CD4-positive, alpha-beta T cell treated with Interferon alpha-2 for 1 hour (primary cell): ENCODE data around the gene ERCC4.

ENCODE experiments used
- DNase-seq, 2 donors: peaks; one replicate each; pipeline ENCODE4 v3.0.0-alpha.2; 2020 to 2022

Gene ERCC4

DNA sequence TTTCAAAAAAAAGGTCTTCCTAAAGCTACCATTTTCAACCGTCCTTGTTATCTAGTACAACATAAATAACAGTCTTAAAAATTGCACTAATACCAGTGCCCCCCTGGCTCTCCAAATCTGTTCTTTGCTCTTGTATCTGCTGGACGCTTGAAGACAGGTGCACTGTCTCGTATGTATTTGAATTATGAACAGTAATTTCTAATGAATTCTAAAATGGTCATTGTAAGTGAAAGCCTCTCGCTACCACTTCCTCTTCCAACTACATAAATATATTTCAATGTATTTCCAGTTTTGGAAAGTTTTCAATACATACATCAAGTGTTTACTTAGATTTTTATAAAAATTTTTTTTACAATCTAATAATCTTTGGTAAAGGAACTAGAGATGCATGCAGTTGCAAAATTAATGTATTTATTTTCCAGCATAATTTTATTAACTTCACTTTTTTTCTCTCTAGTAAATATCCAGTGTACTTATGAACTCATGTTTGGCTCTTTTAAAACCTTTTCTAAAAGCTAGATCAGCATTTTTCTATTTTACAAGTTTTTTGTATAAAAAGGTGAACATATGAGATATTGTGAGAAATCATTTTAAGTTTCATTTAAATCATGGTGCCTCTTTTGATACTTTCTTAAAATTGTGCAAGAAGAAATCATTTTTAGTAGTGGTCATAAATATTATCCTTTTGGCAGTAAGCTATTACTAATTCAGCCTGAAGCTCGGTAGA is 31.0 kb downstream of the ERCC4 start:
- no peak for DNase-seq

GRCh38 chr16:13951611-13952010 is 31.7 kb downstream of the ERCC4 start:
- DNase-seq, result no peak

GRCh38 chr16:13953501-13953900 is 33.5 kb downstream of the ERCC4 start:
- DNase-seq, result no peak

DNA sequence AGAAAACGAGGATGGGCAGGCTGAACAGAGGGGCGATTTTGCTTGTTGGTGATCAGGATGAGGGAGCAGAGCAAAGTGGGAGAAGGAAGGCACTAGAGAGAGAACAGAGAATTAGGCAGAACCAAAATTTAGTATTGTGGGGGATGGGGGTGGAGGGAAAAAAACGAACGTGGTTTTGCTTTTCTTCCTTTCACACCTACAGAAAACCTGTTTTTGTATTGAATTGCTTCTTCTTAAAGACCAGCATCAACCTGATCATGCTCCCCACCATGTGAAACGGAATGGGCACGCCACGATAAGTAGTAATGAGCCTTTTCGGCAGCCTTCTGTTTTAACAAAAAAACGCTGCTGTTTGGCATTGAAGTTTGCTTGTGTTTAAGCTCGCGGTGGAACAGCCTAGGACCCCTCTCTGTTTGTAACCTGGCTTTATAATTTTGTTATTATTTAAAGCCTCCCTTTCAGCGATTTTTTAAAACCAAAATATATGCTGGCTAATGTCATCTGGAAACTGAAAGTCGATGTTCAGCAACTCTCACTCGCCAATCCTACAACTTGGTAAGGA is 36.8 kb downstream of the ERCC4 start:
- DNase-seq, result peak in 1 of 2 donors; percentile 1

GRCh38 chr16:13957197-13958078 is 37.5 kb downstream of the ERCC4 start:
- peak; percentile 5 to 41 for DNase-seq

DNA sequence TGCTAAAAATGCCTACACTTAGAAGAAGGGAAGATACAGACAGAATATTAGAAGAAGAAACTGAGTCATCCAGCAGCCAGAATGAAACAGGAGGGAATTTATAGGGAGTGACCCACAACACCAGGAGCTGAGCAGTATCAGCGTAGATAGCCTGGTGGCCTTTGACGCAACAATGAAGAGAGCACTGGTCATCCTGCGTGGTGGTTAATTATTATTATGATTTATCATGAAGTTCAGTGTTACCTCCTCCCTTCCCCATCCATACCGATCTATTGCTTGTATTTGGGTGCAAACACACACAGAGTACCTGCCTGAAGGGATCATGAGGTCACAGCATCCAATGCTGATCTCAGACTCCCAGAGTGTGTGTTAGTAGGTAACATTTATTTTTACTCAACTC is 38.5 kb downstream of the ERCC4 start:
- no peak for DNase-seq

DNA sequence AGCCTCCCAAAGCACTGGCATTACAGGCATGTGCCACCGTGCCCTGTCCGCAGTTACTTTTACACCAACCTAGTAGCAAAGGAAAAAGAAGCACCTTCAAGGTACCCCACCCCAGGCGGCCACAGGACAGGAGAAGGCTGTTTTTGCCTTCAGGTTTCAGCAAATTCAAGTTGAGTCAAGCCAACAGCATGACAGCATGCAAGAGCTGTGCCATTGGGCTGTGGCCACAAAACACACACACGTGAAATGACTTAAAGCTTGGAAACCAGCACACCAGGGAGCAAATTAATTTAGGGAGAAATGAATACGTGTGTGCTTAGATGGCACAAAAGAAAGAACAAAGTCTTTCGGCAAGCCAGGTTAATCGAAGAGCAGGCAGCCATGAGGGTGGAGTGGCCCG is 39.7 kb downstream of the ERCC4 start:
- no peak for DNase-seq

- DNase-seq, result no peak
Observed at GRCh38 chr16:13961099-13961811, 41.3 kb downstream of the ERCC4 start.

DNA sequence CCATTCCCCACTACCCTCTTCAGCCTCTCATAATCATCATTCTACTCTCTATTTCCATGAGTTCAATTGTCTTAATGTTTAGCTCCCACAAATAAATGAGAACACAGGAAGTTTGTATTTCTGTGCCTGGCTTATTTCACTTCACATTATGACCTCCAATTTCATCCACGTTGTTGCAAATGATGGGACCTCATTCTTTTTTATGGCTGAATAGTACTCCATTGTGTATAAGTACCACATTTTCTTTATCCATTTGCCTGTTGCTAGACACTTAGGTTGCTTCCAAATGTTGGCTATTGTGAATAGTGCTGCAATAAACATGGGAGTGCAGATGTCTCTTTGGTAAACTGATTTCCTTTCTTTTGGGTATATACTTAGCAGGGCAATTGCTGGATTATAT is 42.3 kb downstream of the ERCC4 start:
- no peak for DNase-seq

GRCh38 chr16:13968835-13969234 is 48.9 kb downstream of the ERCC4 start:
- DNase-seq, result no peak

DNA sequence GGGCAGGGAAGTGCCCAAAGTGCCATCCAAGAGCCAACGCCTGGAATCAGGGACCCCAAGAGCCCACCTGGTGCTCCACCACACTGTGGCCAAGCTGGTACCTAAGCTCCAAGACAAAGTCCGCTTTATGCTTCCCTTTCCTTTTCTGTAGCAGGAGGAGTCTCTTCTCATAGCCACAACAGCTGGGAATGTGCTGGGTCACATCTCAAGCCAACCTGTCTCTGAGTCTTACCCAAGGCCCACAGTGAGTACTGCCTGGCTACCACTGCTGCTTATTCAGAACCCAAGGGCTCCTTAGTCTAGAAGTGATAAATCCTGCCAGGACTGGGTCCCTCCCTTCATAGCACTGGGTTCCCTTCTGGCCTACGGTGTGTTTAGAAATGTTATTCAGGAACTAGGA is 49.8 kb downstream of the ERCC4 start:
- DNase-seq, result no peak

GRCh38 chr16:13970708-13971422 is 50.9 kb downstream of the ERCC4 start:
- no peak for DNase-seq

GRCh38 chr16:13973321-13974023 is 53.5 kb downstream of the ERCC4 start:
- DNase-seq, result no peak

DNA sequence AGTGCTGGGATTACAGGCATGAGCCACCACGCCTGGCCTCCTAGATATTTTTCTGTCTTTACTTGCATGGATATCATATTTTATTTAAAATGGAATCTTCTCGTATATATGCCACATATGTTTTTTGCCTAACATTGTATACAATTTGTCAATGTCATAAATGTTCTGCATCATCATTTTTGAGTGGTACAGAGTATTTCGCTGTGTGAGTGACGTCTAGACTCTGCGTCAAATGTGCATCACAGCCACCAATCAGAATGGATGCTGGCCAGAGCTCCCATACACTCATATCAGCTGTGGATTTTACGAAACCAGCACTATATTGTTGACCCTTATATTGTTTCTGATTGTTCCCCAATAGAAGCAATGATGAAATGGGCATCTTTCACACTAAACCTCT is 57.2 kb downstream of the ERCC4 start:
- no peak for DNase-seq

DNA sequence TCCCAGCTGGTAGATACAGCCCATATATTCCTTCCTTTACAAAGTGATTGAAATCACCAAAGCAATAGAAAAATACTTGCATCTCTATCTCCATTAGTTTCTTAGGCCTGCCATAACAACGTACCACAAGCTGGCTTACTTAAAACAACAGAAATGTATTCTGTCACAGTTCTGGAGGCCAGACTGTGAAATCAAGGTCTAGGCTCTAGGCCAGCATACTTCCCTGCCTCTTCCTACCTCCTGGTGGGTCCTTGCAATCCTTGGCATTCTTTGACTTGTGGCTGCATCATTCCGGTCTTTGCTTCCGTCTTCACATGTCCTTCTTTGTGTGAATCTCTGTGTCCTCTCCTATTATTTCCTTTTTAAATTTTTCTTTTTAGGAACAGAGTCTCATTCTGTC is 62.5 kb downstream of the ERCC4 start:
- no peak for DNase-seq

GRCh38 chr16:13983625-13984024 is 63.7 kb downstream of the ERCC4 start:
- DNase-seq, result no peak

DNA sequence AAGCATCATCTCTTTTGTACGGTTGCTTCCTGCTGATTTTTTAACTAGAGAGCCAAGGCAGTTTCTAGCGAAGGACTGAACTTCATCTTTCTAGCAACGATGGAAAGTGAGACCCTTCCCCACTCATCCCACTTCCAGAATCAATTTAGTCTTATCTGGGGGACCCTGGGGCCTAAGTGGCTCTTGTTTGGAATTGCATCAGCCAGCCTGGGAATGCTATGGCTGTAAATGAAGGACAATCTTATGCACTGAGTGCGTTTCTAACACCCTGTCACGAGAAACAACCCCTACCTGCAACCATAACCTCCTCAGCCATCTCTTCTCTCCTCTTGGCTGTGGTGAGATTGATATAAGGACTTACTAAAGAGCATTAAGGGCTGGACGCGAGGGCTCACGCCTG is 64.8 kb downstream of the ERCC4 start:
- DNase-seq, result no peak

GRCh38 chr16:13988038-13988437 is 68.1 kb downstream of the ERCC4 start:
- no peak for DNase-seq

GRCh38 chr16:13992322-13992721 is 72.4 kb downstream of the ERCC4 start:
- DNase-seq, result no peak

DNA sequence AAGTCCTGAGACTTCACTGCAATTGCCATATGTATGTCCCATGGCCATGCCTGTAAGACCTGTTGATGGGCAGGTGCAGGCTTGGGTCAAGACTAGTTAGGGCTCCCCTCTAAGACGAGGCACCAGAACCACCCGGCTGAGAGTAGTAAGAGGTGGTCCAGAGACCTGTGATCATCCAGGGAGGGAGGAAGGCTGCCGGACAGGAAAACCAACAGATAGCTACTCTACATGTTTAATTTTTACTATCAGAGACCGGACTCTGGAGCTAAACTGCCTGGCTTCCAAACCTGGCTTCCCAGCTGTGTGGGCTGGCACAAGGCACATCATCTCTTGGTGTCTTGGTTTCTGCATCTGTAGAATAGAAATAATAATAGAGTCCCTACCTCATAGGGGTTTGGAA is 73.0 kb downstream of the ERCC4 start:
- no peak for DNase-seq

- DNase-seq, result no peak
Observed at GRCh38 chr16:13994239-13995106, 74.5 kb downstream of the ERCC4 start.
